GM18519 (cell line): Measurements from ENCODE around the gene WDR64.

ENCODE experiments used
- ATAC-seq: cut with Tn5 transposase; IDR thresholded peaks from one replicate; pipeline ENCODE4 v1.9.1; 2021; ENCODE audit warnings: mild to moderate bottlenecking, moderate library complexity; ENCODE audit not compliant: unreplicated experiment, low FRiP score

WDR64 gene

DNA sequence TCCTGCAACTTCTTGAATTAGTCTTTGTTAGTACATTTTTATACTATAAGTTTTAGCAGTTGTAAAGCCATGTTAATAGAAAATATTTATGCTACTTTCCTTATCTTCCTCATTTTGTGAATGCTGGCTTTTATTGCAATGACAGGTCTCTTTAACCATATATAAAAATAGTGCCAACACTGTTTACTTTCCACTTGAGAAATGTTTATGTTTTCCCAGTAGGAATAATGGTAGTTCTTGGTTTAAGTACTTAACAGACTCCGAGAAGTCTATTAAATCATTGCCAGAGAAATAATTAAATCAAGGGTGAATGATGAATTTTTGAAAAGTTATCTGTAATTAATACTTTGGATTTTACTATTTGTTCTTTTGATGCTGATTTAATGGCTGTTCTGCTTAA is 21.6 kb upstream of the WDR64 start:
- no peak for ATAC-seq

DNA sequence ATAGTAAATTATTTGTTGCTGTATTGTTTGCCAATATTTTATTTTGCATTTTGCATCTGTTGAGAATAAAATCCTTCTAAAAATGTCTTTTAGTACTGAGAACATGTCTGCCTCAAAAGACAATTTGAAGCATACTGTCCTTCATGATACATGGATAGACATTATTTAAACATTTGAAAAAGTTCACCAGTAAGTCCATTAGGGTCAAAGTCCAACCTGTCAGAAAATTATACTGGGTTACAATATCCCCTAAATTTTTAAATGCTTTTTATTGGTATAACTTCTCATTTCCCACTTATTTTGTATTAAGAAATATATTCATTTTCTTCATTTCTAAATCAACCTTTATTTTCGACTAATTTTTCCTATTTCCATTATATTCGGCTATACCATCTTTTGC is 21.2 kb upstream of the WDR64 start:
- no peak for ATAC-seq

DNA sequence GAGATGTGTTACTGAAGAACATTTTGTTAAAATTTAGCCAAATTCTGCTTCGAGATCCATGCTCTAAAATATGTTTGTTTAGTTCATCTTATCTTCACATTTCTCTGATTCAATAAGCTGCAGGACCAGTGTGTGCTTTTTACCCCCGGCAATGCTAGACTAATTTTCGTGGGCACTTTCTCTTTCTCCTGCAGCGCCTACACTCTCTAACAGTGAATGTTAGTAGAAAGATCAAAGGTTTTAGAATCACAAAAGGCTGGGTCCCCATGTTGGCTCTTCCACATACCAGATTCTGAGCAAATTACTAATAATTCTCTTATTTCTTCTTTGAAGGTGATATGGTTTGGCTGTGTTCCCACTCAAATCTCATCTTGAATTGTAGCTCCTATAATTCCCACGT is 20.4 kb upstream of the WDR64 start:
- no peak for ATAC-seq

GRCh38 chr1:241632987-241633386 is 19.1 kb upstream of the WDR64 start:
- ATAC-seq, result no peak

DNA sequence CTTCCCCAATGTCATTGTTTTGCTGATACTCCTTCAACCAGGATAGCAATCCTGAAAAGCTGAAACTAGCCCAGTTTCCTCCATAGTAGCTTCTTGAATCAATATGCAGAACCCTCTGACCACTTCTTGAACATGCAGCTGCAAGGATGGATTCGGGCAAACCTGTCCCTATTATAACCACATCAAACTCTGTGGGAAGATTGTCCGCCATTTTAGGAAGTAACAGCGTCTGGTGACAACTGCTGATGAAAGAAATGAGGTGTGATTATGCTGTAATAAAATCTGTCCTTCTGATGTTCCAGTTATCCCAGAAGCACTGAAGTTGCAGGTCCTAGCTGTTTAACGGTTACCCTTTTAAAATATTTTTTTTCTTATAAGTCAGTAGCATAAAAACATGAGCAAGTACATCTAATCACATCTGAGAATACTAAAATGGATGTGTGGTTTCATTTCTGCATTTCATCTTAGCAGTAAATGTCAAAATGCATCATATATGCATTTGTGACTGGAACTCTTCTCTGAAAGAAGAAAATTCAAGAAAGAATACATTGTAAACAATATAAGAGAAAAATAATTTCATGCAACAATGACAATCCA is 16.4 kb upstream of the WDR64 start:
- no peak for ATAC-seq

DNA sequence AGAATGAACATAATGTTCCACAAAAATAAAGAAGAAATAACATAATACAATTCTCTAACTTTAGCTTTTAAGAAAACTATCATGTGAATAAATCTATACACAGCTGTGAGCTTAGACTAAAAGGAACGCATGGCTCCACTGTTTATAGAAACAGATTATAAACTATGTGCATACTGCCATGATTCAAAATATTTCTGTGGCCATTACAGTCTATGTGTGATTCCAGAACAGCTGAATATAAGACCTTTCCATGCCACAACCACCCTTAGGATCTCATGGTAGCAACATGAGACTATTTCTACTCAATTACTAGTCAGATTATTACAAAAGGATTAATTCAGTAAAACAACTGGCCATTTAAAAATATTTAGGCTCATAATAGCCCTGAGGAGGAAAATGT is 15.8 kb upstream of the WDR64 start:
- ATAC-seq, result no peak

- no peak for ATAC-seq
Observed at GRCh38 chr1:241637046-241637590, 15.0 kb upstream of the WDR64 start.

DNA sequence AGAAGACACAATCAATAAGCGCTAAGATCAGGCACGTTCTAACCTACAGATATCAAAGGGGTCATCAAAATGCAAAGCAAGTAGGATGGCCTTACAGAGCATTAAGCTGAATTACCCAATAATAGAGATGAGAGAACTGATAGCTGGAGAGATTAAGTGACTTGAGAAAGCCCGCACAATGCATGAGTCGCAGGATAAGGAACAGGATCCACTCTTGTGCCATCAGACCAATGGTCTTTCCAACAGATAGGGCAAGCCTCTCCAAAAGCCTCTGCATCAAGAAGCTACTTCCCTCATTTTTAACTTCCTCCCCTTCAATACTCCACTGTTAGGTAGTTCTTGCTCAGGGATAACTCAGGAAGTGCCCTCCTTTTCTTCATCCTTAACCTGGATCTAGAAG is 14.5 kb upstream of the WDR64 start:
- no peak for ATAC-seq

GRCh38 chr1:241638099-241638682 is 13.9 kb upstream of the WDR64 start:
- no peak for ATAC-seq

- no peak for ATAC-seq
Observed at GRCh38 chr1:241638909-241639622, 13.0 kb upstream of the WDR64 start.

- ATAC-seq, result peak; percentile 41
Observed at GRCh38 chr1:241639623-241640148, 12.4 kb upstream of the WDR64 start.

GRCh38 chr1:241640149-241640866 is 11.8 kb upstream of the WDR64 start, which contains the start of the genes CHML and OPN3:
Gene CHML, minus strand, starts transcription at chr1:241640369. Its CDS starts 4,603 bp downstream, at chr1:241635766.
Gene OPN3, minus strand, starts transcription at chr1:241640369. Its CDS starts 115 bp downstream, at chr1:241640254.
- ATAC-seq, result peak; percentile 75

DNA sequence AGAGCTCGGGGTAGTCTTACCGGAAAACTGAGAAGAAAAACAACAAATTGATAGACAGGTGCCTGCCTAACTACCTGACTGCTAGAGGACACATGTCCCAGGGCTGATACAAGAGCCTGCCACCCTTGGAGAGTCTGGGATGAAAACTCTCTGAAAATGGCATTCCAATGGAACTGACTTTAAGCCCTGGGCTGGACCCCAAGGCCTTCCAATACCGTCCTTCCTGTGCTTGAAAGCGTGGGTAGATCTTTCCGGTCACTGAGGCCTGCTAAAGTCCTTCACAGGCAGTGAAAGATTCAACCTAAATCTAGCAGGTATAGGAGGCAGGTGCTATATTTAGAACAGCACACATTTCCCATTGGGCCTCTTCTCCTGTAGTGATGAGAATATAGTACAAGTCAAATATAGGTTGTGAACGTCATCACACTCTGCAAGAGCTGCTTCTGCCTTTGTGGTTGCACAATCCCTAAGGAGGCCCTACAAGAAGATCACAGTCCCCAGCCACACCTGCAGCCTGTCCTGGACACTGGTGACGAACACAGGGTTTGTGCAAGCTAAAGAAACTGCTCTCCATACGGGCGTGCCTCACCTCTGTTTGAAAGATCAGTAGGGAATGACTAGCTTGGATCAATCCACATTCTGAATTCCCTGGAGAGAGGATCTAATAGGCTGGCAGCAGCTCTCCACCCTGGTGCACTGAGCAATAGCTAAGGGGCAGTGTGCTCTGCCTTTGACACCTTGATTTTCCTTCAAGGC is 11.0 kb upstream of the WDR64 start:
- no peak for ATAC-seq

GRCh38 chr1:241641773-241642592 is 10.1 kb upstream of the WDR64 start:
- no peak for ATAC-seq

DNA sequence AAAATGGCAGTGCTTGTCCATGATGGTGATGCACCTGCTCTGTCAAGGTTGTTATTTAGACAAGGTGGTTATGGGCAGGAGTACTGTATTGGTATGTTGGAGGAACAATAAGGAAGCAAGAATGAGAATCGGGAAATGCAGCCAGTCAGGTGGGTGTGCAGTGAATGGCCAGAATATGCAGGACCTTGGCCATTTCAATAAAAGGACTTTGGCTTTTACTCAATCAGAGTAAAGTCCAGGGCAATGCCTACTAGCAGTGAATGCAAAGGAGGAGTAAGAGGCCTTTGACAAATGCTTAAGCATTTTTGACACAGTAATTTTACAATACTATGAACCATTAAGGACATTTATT is 9.5 kb upstream of the WDR64 start:
- ATAC-seq, result no peak

GRCh38 chr1:241644259-241644658 is 7.8 kb upstream of the WDR64 start:
- no peak for ATAC-seq

DNA sequence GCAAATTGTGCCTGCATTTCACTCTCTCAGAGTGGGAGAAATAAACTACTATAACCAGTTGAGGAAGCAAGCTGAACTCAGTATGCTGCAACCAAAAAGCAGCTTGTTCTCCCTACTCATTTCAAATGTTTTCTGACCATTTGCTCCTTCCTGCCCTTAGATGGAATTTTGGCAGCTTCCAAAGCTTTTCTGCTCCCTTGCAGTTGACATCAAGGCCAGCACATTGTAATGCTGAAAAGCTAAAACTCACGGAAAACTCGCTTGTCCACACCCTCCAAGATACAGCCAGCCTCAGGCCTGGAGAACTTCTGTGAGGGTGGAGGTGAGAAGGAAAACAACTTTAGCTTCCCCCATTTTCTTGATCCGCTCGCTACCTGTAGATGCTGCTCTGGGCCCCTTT is 6.9 kb upstream of the WDR64 start:
- no peak for ATAC-seq

- ATAC-seq, result no peak
Observed at GRCh38 chr1:241646201-241646600, 5.9 kb upstream of the WDR64 start.

DNA sequence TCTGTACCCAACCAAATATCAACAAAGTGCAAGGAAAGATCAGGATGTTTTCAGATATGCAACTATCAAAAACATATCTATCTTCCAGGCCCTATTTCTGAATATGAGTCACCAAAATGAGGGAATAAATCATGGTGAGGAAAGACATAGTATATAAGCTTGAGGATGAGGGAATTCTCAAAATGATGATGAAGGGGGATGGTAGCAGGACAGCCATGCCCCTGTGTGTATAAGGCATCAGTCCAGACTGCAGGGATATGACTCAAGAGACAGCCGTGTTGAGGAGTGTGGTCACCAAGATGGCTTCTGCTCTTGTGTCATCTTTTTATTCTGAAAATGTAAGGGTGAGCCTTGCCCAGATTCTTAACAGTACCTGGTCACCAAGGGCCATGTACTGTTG is 4.4 kb upstream of the WDR64 start:
- no peak for ATAC-seq
